Lung (tissue), 12 donors: ENCODE results near the gene CLCN2. TPM values are rescaled to one million over a fixed set of nuclear protein-coding genes. Genes with fewer than 3 reads are reported as not detected.

Experiments
- ATAC-seq: fragments of 200-7000 bp; cut with Tn5 transposase; one replicate; pipeline ENCODE4 v1.9.1; 2020; ENCODE audit warnings: moderate number of reproducible peaks; ENCODE audit not compliant: insufficient read depth, low FRiP score
- DNase-seq, 3 donors: peaks; one replicate each; pipeline ENCODE4 v3.0.0-alpha.2; 2013 to 2017
- H3K27ac ChIP-seq, 2 donors: one replicate each; pipeline ENCODE4 v1.5.1; 2013; ENCODE audit warnings: mild to moderate bottlenecking in 2 of 2, moderate library complexity in 2 of 2, control low read depth in 1 of 2, inconsistent platforms in 1 of 2, low read depth in 1 of 2, low read length in 1 of 2
- H3K27me3 ChIP-seq, 3 donors: one replicate each; pipeline ENCODE4 v1.5.1; 2013; ENCODE audit warnings: low read length in 2 of 3; ENCODE audit not compliant: control insufficient read depth in 3 of 3, insufficient read depth in 3 of 3
- H3K36me3 ChIP-seq, 4 donors: one replicate each; pipeline ENCODE4 v1.5.1; 2013; ENCODE audit warnings: low read length in 4 of 4, mild to moderate bottlenecking in 1 of 4, moderate library complexity in 1 of 4; ENCODE audit not compliant: control insufficient read depth in 4 of 4, insufficient read depth in 4 of 4
- H3K4me1 ChIP-seq, 5 donors: one replicate each; pipeline ENCODE4 v1.5.1; 2013; ENCODE audit warnings: low read length in 5 of 5, mild to moderate bottlenecking in 2 of 5, moderate library complexity in 1 of 5; ENCODE audit not compliant: control insufficient read depth in 5 of 5, insufficient read depth in 5 of 5
- H3K4me3 ChIP-seq: one replicate; pipeline ENCODE4 v1.5.1; 2013; ENCODE audit warnings: mild to moderate bottlenecking, control low read depth, moderate library complexity
- H3K9ac ChIP-seq, 2 donors: one replicate each; pipeline ENCODE4 v1.5.1; 2013; ENCODE audit warnings: low read length in 2 of 2, control low read depth in 1 of 2; ENCODE audit not compliant: insufficient read depth in 1 of 2
- H3K9me3 ChIP-seq, 4 donors: one replicate each; pipeline ENCODE4 v1.5.1; 2013; ENCODE audit warnings: low read length in 3 of 4, mild to moderate bottlenecking in 1 of 4, moderate library complexity in 1 of 4; ENCODE audit not compliant: control insufficient read depth in 4 of 4, insufficient read depth in 3 of 4
- CTCF ChIP-seq: IDR thresholded peaks from 2 replicates; pipeline ENCODE4 v1.5.1; 2012; ENCODE audit warnings: mild to moderate bottlenecking; ENCODE audit errors: control extremely low read depth, extremely low read depth
- WGBS, 2 donors: extraction: QIAGEN DNeasy Blood & Tissue Kit; methylation state at CpG; one replicate each; pipeline ENCODE4 v1.1.7; 2013; 5-methylcytosine and 5-hydroxymethylcytosine counted together
- polyA plus RNA-seq, 2 donors: library from polyadenylated mRNA; stranded (reverse); fragments of 200-250 nt; gene quantifications; one replicate each; pipeline ENCODE4 v1.2.1, GENCODE V29; 2013
- total RNA-seq, 2 donors: library from RNA; depleted of rRNA in 1 of 2; stranded (reverse); fragments of >200 nt in 1 of 2; gene quantifications; one replicate each; pipeline ENCODE4 v1.2.1, GENCODE V29; 2014 to 2021
- donor health status: control.
- donor health status: control.
- donor health status: Bipolar disorder and iron deficiency.
- donor health status: healthy.
- donor health status: DM: yes; HTN: yes; CAD: no.

Gene CLCN2
- total and polyA plus RNA-seq, 4 donors = 2.7 to 8.7 (median 5.4) TPM

GRCh38 chr3:184339001-184339400, 22.4 kb downstream of the CLCN2 start:
- WGBS, 2 donors = 68 to 76% methylated on average over 8 of the region's 8 CpGs
- no peaks in the 10 kb centered on the region for H3K27me3 ChIP-seq
- no peak overlapping the region for H3K9ac ChIP-seq
- peaks cover 10 to 22% (median 18%) of the 10 kb centered on the region in 4 donors for H3K36me3 ChIP-seq
- no peak overlapping the region for H3K4me3 ChIP-seq
- no peak for DNase-seq
- H3K27ac ChIP-seq = peak overlapping the region; percentile 10 to 43
- no peak for ATAC-seq
- peaks cover 3 to 30% (median 17%) of the 10 kb centered on the region in 5 donors for H3K4me1 ChIP-seq
- no peaks in the 10 kb centered on the region for H3K9me3 ChIP-seq
- TF ChIP-seq CTCF = no peak

- Histone ChIP-seq H3K9ac (no peak overlapping the region), H3K4me1 (peaks cover 3 to 30% (median 17%) of the 10 kb centered on the region in 5 donors), H3K9me3 (no peaks in the 10 kb centered on the region), H3K4me3 (no peak overlapping the region), H3K36me3 (peaks cover 8 to 25% (median 20%) of the 10 kb centered on the region in 4 donors), H3K27me3 (no peaks in the 10 kb centered on the region), H3K27ac (peak overlapping the region; percentile 43 to 88)
- DNase-seq (peak; percentile 74 to 86 (median 80)), ATAC-seq (no peak)
- 36 to 48% methylated on average over 28 to 37 of the region's 37 CpGs for WGBS, 2 donors
- no peak for TF ChIP-seq CTCF
Measured at GRCh38 chr3:184338511-184338945, 22.9 kb downstream of the CLCN2 start.

DNA sequence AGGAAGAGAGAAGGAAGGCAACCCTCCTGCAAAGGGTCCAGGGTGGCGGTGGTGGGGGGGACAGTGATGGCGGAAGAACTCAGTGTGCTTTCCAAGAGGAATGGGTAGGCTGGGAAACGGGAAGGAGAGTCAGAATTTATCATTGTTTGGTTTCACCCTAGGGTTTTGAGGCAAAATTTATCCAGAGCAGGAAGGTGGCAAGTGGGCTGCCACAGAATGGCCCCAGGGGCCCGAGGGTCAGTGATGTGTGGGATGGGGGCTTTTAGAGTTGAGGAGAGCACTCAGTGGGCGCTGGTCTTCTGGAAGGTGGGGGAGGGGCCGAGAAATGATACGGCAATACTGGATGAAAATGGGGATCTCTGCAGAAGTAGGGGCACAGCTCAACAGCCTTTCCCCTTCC, 23.4 kb downstream of the CLCN2 start:
- no peak for TF ChIP-seq CTCF
- Histone ChIP-seq H3K36me3 (peaks cover 7 to 25% (median 20%) of the 10 kb centered on the region in 4 donors), H3K27ac (peak overlapping the region; percentile 43 to 88), H3K9me3 (no peaks in the 10 kb centered on the region), H3K4me3 (no peak overlapping the region), H3K27me3 (no peaks in the 10 kb centered on the region), H3K4me1 (peaks cover 3 to 30% (median 17%) of the 10 kb centered on the region in 5 donors), H3K9ac (no peak overlapping the region)
- no peak for DNase-seq
- no peak for ATAC-seq
- 76 to 87% methylated on average over 7 of the region's 7 CpGs for WGBS, 2 donors

- H3K9ac ChIP-seq = peak within 1 kb of the TSS; percentile 66 to 82
- peaks cover 4 to 27% (median 20%) of the 10 kb centered on the region in 4 donors for H3K36me3 ChIP-seq
- H3K4me1 ChIP-seq = peaks cover 3 to 30% (median 17%) of the 10 kb centered on the region in 5 donors
- no peaks in the 10 kb centered on the region for H3K27me3 ChIP-seq
- peak within 1 kb of the TSS; percentile 88 to 96 for H3K27ac ChIP-seq
- no peaks in the 10 kb centered on the region for H3K9me3 ChIP-seq
- peak in 1 of 3 donors; percentile 42 for DNase-seq
- 75 to 85% methylated on average over 6 of the region's 6 CpGs for WGBS, 2 donors
- no peak for ATAC-seq
- TF ChIP-seq CTCF = no peak
- peak within 1 kb of the TSS; percentile 62 for H3K4me3 ChIP-seq
Measured at GRCh38 chr3:184337399-184337714, 24.0 kb downstream of the CLCN2 start, which contains the start of gene FAM131A. TSS of gene FAM131A (plus strand) at chr3:184337600. CDS start at chr3:184337631, 31 bp downstream.
